ENCODE results near the gene ACVR1. TPM values are rescaled to one million over a fixed set of nuclear protein-coding genes. Genes with fewer than 3 reads are reported as not detected.

Gene ACVR1
- total and polyA plus RNA-seq, 2 donors (not counting 3 experiments of a cell fraction or from before 2014, with no cell fraction given), result 24.8 to 33.6 TPM

- H3K36me3 ChIP-seq (ENCODE audit: control insufficient read depth in 2 of 2, extremely low read depth in 1 of 2, insufficient read depth in 2 of 2, low read length in 2 of 2), result peaks cover 9 to 13% of the 10 kb centered on the region in 2 experiments
- DNase-seq (ENCODE audit: low read depth, low spot score) (no peak), FAIRE-seq (no peak)
- H3K9me3 ChIP-seq (replicated peaks; ENCODE audit: control insufficient read depth, insufficient read depth, low read length), result no peaks in the 10 kb centered on the region
- H4K20me1 ChIP-seq (replicated peaks; ENCODE audit: control insufficient read depth, extremely low read depth, insufficient read depth, low read length), result no peaks in the 10 kb centered on the region
- H3K4me2 ChIP-seq (ENCODE audit: insufficient read depth, low read length), result no peak overlapping the region
- TF ChIP-seq JUN (IDR thresholded peaks at IDR 0.05; ENCODE audit: borderline replicate concordance, insufficient read depth, insufficient read length, low read depth) (no peak), EZH2 (IDR thresholded peaks at IDR 0.05; ENCODE audit: borderline replicate concordance, low read depth, low read length, severe bottlenecking) (no peak), POLR2A (IDR thresholded peaks at IDR 0.05; ENCODE audit: low read depth, low read length) (no peak), MYC (IDR thresholded peaks at IDR 0.05; ENCODE audit: low read depth, low read length) (no peak), GATA2 (IDR thresholded peaks at IDR 0.05; ENCODE audit: insufficient read depth, insufficient read length, low read depth, low read length) (no peak), MAX (IDR thresholded peaks at IDR 0.05; ENCODE audit: insufficient read depth, insufficient read length) (no peak), POLR2AphosphoS5 (IDR thresholded peaks at IDR 0.05; ENCODE audit: insufficient read depth, low read depth, low read length) (no peak), FOS (IDR thresholded peaks at IDR 0.05; ENCODE audit: borderline replicate concordance, insufficient read depth, low read length) (no peak), CTCF (IDR thresholded peaks at IDR 0.05; ENCODE audit: extremely low read depth in 1 of 2, insufficient read depth in 1 of 2, low read depth in 1 of 2, low read length in 2 of 2) (no peak)
- no peak overlapping the region for H3K27ac ChIP-seq (ENCODE audit: insufficient read depth, low read depth, low read length)
- intact Hi-C loops (cut with micrococcal nuclease) (no loop called here), dilution Hi-C loops (cut with MboI; ENCODE audit: extremely low pct_ligation_motif_present, low sequenced_read_pairs) (no loop called here)
- no TSS peak for BruUV-seq (replicated peaks)
- H2AFZ ChIP-seq (ENCODE audit: low read depth, low read length), result no peak overlapping the region
- H3K79me2 ChIP-seq (ENCODE audit: control insufficient read depth, insufficient read depth, low read length), result no peaks in the 10 kb centered on the region
- H3K4me3 ChIP-seq (replicated peaks in 1 of 3; ENCODE audit: insufficient read depth in 1 of 3, low read depth in 1 of 3, low read length in 3 of 3), result no peak overlapping the region
- no peaks in the 10 kb centered on the region for H3K4me1 ChIP-seq (ENCODE audit: control insufficient read depth, extremely low read depth, insufficient read depth, low read length)
- CTCF ChIA-PET, result no interaction called here
- POLR2A ChIA-PET, result no interaction called here
- no peaks in the 10 kb centered on the region for H3K9me1 ChIP-seq (replicated peaks; ENCODE audit: control insufficient read depth, extremely low read depth, insufficient read depth, low read length)
- H3K9ac ChIP-seq (replicated peaks; ENCODE audit: extremely low read depth, insufficient read depth, low read length), result no peak overlapping the region
- H3K27me3 ChIP-seq (ENCODE audit: control insufficient read depth in 2 of 2, insufficient read depth in 2 of 2, low read length in 2 of 2), result no peaks in the 10 kb centered on the region
Observed at GRCh38 chr2:157733263-157733662, 142.9 kb downstream of the ACVR1 start.

Measured in endothelial cell of umbilical vein (primary cell).